ENCODE data around the gene CNTNAP2.

The CNTNAP2 gene

GRCh38 chr7:147859486-147859885, 1742.9 kb downstream of the CNTNAP2 start:
- TF ChIP-seq FOXP2 (optimal IDR thresholded peaks at IDR 0.05; ENCODE audit: control extremely low read depth, extremely low read length, insufficient read depth) (no peak), POLR2AphosphoS5 (IDR thresholded peaks at IDR 0.05; ENCODE audit: borderline replicate concordance, low read depth, low read length) (no peak), EZH2 (IDR thresholded peaks at IDR 0.05) (no peak)
- no peak for DNase-seq (ENCODE audit: low read depth, low spot score)
- H3K9me3 ChIP-seq (ENCODE audit: low read depth, low read length): no peaks in the 10 kb centered on the region
- no peaks in the 10 kb centered on the region for H3K36me3 ChIP-seq (ENCODE audit: insufficient read depth, low read length)
- no peak overlapping the region for H3K9ac ChIP-seq (ENCODE audit: insufficient read length)
- no peak overlapping the region for H3K4me3 ChIP-seq
- no peak overlapping the region for H3K27ac ChIP-seq

DNA sequence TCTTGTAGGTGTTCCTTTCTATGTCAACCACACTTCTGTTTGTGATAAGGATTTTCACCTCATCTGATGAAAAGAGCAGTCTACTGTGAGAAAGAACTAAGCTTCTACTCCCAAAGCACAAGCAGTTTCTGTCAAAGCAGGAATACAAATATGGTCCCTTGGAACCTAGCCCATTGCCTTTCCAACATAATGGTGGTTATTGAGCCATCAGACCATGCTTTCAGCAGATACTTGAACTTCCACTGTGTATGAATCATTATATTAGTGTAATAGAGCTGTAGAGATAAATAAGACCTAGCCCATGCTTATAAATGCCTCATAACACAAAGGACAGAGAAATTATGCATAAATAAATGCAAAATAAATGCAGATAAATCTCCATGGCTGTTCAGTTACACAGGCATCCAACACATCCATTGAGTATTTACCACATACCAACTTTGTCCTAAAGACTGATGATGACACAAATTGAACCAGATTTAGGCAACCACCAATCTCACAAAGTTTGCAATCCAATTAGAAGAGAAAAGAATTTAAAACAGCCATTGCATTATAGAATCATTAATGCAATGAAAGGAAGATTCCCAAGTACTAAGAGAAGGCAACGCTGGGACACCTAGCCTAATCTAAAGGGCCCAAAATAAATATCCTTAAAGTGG, 1744.6 kb downstream of the CNTNAP2 start:
- Histone ChIP-seq H3K9me3 (ENCODE audit: low read depth, low read length) (no peaks in the 10 kb centered on the region), H3K9ac (ENCODE audit: insufficient read length) (no peak overlapping the region), H3K4me3 (no peak overlapping the region), H3K36me3 (ENCODE audit: insufficient read depth, low read length) (no peaks in the 10 kb centered on the region), H3K27ac (no peak overlapping the region)
- TF ChIP-seq EZH2 (IDR thresholded peaks at IDR 0.05): no peak
- DNase-seq (ENCODE audit: low read depth, low spot score): no peak

- H3K27ac ChIP-seq: no peak overlapping the region
- H3K9ac ChIP-seq (ENCODE audit: insufficient read length): no peak overlapping the region
- H3K4me3 ChIP-seq: no peak overlapping the region
- DNase-seq (ENCODE audit: low read depth, low spot score): no peak
- no peaks in the 10 kb centered on the region for H3K9me3 ChIP-seq (ENCODE audit: low read depth, low read length)
- H3K36me3 ChIP-seq (ENCODE audit: insufficient read depth, low read length): no peaks in the 10 kb centered on the region
- TF ChIP-seq EZH2 (IDR thresholded peaks at IDR 0.05): no peak
- TF ChIP-seq POLR2AphosphoS5 (IDR thresholded peaks at IDR 0.05; ENCODE audit: borderline replicate concordance, low read depth, low read length): no peak
- TF ChIP-seq FOXP2 (optimal IDR thresholded peaks at IDR 0.05; ENCODE audit: control extremely low read depth, extremely low read length, insufficient read depth): no peak
Observed at GRCh38 chr7:147861945-147862344, 1745.3 kb downstream of the CNTNAP2 start.

DNA sequence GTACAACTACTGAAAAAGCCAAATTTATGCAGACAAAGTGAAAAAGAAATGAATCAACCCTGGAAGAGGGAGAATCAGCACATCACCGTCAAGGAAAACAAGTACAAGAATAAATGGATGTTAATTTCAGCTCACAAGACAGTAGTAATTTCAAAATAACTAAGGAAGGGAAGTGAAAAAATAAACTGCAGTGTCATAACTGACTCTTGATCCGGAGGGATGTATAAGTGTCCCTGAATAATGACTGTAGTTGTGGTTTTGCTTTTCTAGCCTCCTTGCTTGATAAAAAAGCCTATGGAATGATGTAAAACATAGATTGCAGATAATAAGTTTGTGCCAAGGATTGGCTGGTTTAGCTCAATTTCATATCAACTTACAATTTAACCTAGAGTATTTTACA, 1752.9 kb downstream of the CNTNAP2 start:
- TF ChIP-seq POLR2AphosphoS5 (IDR thresholded peaks at IDR 0.05; ENCODE audit: borderline replicate concordance, low read depth, low read length) (no peak), FOXP2 (optimal IDR thresholded peaks at IDR 0.05; ENCODE audit: control extremely low read depth, extremely low read length, insufficient read depth) (no peak), EZH2 (IDR thresholded peaks at IDR 0.05) (no peak)
- Histone ChIP-seq H3K9me3 (ENCODE audit: low read depth, low read length) (no peaks in the 10 kb centered on the region), H3K9ac (ENCODE audit: insufficient read length) (no peak overlapping the region), H3K4me3 (no peak overlapping the region), H3K36me3 (ENCODE audit: insufficient read depth, low read length) (no peaks in the 10 kb centered on the region), H3K27ac (no peak overlapping the region)
- DNase-seq (ENCODE audit: low read depth, low spot score): no peak

GRCh38 chr7:147878912-147879661, 1762.5 kb downstream of the CNTNAP2 start:
- no peak for TF ChIP-seq EZH2 (IDR thresholded peaks at IDR 0.05)
- TF ChIP-seq POLR2AphosphoS5 (IDR thresholded peaks at IDR 0.05; ENCODE audit: borderline replicate concordance, low read depth, low read length): no peak
- no peak for TF ChIP-seq FOXP2 (optimal IDR thresholded peaks at IDR 0.05; ENCODE audit: control extremely low read depth, extremely low read length, insufficient read depth)
- Histone ChIP-seq H3K9ac (ENCODE audit: insufficient read length) (no peak overlapping the region), H3K4me3 (no peak overlapping the region), H3K9me3 (ENCODE audit: low read depth, low read length) (no peaks in the 10 kb centered on the region), H3K36me3 (ENCODE audit: insufficient read depth, low read length) (no peaks in the 10 kb centered on the region), H3K27ac (no peak overlapping the region)
- DNase-seq (ENCODE audit: low read depth, low spot score): no peak

GRCh38 chr7:147885869-147886268, 1769.3 kb downstream of the CNTNAP2 start:
- Histone ChIP-seq H3K4me3 (no peak overlapping the region), H3K36me3 (ENCODE audit: insufficient read depth, low read length) (no peaks in the 10 kb centered on the region), H3K9ac (ENCODE audit: insufficient read length) (no peak overlapping the region), H3K9me3 (ENCODE audit: low read depth, low read length) (no peaks in the 10 kb centered on the region), H3K27ac (no peak overlapping the region)
- DNase-seq (ENCODE audit: low read depth, low spot score): no peak
- TF ChIP-seq EZH2 (IDR thresholded peaks at IDR 0.05): no peak
- no peak for TF ChIP-seq POLR2AphosphoS5 (IDR thresholded peaks at IDR 0.05; ENCODE audit: borderline replicate concordance, low read depth, low read length)
- no peak for TF ChIP-seq FOXP2 (optimal IDR thresholded peaks at IDR 0.05; ENCODE audit: control extremely low read depth, extremely low read length, insufficient read depth)

DNA sequence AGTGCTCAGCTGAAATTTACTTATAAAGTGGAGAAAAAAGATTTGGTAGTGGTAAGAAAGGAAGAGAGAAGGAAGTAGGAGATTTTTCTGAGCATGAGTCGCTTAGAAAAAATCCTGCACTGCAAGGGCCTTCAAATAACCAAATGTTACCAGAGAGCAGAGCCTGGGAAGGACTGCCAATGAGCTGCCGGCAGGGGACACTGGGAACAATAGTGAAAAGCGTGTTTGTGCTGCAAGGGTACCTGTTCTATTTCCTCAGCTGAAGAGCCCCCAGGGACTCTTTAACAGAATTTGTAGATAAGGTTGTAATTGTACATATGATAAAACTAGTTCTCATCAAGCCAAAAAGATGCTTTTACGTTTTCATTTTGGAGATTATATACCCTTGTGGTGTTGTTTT, 1777.7 kb downstream of the CNTNAP2 start:
- no peak overlapping the region for H3K9ac ChIP-seq (ENCODE audit: insufficient read length)
- H3K4me3 ChIP-seq: no peak overlapping the region
- H3K36me3 ChIP-seq (ENCODE audit: insufficient read depth, low read length): no peaks in the 10 kb centered on the region
- TF ChIP-seq FOXP2 (optimal IDR thresholded peaks at IDR 0.05; ENCODE audit: control extremely low read depth, extremely low read length, insufficient read depth) (no peak), POLR2AphosphoS5 (IDR thresholded peaks at IDR 0.05; ENCODE audit: borderline replicate concordance, low read depth, low read length) (no peak), EZH2 (IDR thresholded peaks at IDR 0.05) (no peak)
- no peak overlapping the region for H3K27ac ChIP-seq
- H3K9me3 ChIP-seq (ENCODE audit: low read depth, low read length): no peaks in the 10 kb centered on the region
- DNase-seq (ENCODE audit: low read depth, low spot score): no peak

DNA sequence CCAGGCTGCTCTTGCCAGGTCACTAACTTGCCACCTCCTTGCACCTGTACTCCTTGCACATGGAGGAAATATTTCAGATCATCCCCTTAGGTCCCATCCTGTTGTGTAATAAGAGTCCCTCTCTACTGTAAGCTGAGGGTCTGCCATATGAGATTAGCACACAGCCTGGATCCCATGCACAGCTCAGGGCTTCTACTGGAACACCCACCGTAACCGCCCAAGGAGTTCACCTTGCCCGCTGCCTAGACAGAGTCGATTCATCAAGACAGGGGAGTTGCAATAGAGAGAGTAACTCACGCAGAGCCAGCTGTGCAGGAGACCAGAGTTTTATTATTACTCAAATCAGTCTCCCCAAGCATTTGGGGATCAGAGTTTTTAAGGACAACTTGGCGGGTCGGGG, 1779.5 kb downstream of the CNTNAP2 start:
- H3K9ac ChIP-seq (ENCODE audit: insufficient read length): no peak overlapping the region
- TF ChIP-seq EZH2 (IDR thresholded peaks at IDR 0.05) (no peak), FOXP2 (optimal IDR thresholded peaks at IDR 0.05; ENCODE audit: control extremely low read depth, extremely low read length, insufficient read depth) (no peak), POLR2AphosphoS5 (IDR thresholded peaks at IDR 0.05; ENCODE audit: borderline replicate concordance, low read depth, low read length) (no peak)
- no peak overlapping the region for H3K4me3 ChIP-seq
- H3K36me3 ChIP-seq (ENCODE audit: insufficient read depth, low read length): no peaks in the 10 kb centered on the region
- H3K27ac ChIP-seq: no peak overlapping the region
- no peaks in the 10 kb centered on the region for H3K9me3 ChIP-seq (ENCODE audit: low read depth, low read length)
- no peak for DNase-seq (ENCODE audit: low read depth, low spot score)
